HepG2 (cell line): ENCODE data around the gene ZBTB26. TPM values are rescaled to one million over a fixed set of nuclear protein-coding genes. Genes with fewer than 3 reads are reported as not detected.
A peak's percentile ranks its signal among the peaks of the same experiment; 100 is the strongest.

Experiments
- CHD4 ChIP-seq: fragments of 200-600 bp; sonication (generic); IDR thresholded peaks from 2 replicates; pipeline ENCODE4 v1.7.0; 2017; ENCODE audit warnings: mild to moderate bottlenecking, low read length, borderline replicate concordance
- ETV6 ChIP-seq: sonication (generic); formaldehyde crosslinking; conservative IDR thresholded peaks from 2 replicates; pipeline ENCODE4 v1.4.0; 2020; ENCODE audit warnings: missing genetic modification reagents
- HNRNPH1 ChIP-seq: fragments of 200-400 bp; formaldehyde crosslinking; optimal IDR thresholded peaks from 2 replicates; pipeline ENCODE3; 2017; ENCODE audit warnings: mild to moderate bottlenecking, low read depth, low read length
- NAIF1 ChIP-seq: sonication (generic); formaldehyde crosslinking; IDR thresholded peaks from 2 replicates; pipeline ENCODE4 v1.5.0; 2020; ENCODE audit warnings: mild to moderate bottlenecking, missing genetic modification reagents, borderline replicate concordance
- XRCC5 ChIP-seq: fragments of 200-400 bp; formaldehyde crosslinking; optimal IDR thresholded peaks from 2 replicates; pipeline ENCODE3; 2017; ENCODE audit warnings: mild to moderate bottlenecking, low read length
- YY1 ChIP-seq: IDR thresholded peaks from 2 replicates; pipeline ENCODE4 v1.6.1; 2011; ENCODE audit warnings: low read length, low read depth, moderate library complexity, mild to moderate bottlenecking; ENCODE audit not compliant: insufficient read depth, insufficient replicate concordance
- ZBTB42 ChIP-seq: sonication (generic); formaldehyde crosslinking; IDR thresholded peaks from 2 replicates; pipeline ENCODE4 v1.5.0; 2020; ENCODE audit warnings: mild to moderate bottlenecking, missing genetic modification reagents
- ZNF274 ChIP-seq: sonication (generic); formaldehyde crosslinking; IDR thresholded peaks from 2 replicates; pipeline ENCODE4 v1.5.1; 2020; ENCODE audit warnings: mild to moderate bottlenecking, missing genetic modification reagents
- ZNF282 ChIP-seq: fragments of 450-650 bp; IDR thresholded peaks from 2 replicates; pipeline ENCODE4 v1.6.1; 2018; ENCODE audit not compliant: partially characterized antibody
- ZNF496 ChIP-seq: sonication (generic); formaldehyde crosslinking; IDR thresholded peaks from 2 replicates; pipeline ENCODE4 v1.8.1; 2023; ENCODE audit warnings: mild to moderate bottlenecking, moderate library complexity, missing genetic modification reagents; ENCODE audit not compliant: insufficient replicate concordance
- ZNF709 ChIP-seq: sonication (generic); formaldehyde crosslinking; IDR thresholded peaks from 2 replicates; pipeline ENCODE4 v1.5.0; 2020; ENCODE audit warnings: mild to moderate bottlenecking, missing genetic modification reagents
- ZNF780A ChIP-seq: sonication (generic); formaldehyde crosslinking; IDR thresholded peaks from 2 replicates; pipeline ENCODE4 v1.8.0; 2022; ENCODE audit warnings: mild to moderate bottlenecking, missing genetic modification reagents, moderate library complexity
- ZSCAN22 ChIP-seq: sonication (generic); formaldehyde crosslinking; IDR thresholded peaks from 2 replicates; pipeline ENCODE4 v1.4.0; 2020; ENCODE audit warnings: mild to moderate bottlenecking, missing genetic modification reagents
- polyA plus RNA-seq, 8 experiments: library from polyadenylated mRNA; depleted of rRNA in 3 of 8; stranded (reverse) in 7 of 8; unstranded in 1 of 8; fragments of >200 nt; fragmentation: Illumina TruSeq in 4 of 8; extraction: Trizol in 4 of 8; gene quantifications; 2 replicates each; pipeline versions ENCODE4 v1.2.1 to v1.2.3, GENCODE V29; 2011 to 2016; ENCODE audit warnings: low read depth in 4 of 8, missing spikeins in 1 of 8, mixed read lengths in 1 of 8; ENCODE audit not compliant: insufficient read depth in 1 of 8
- total RNA-seq, 5 experiments: library from RNA; depleted of rRNA; stranded (reverse); fragments of >200 nt; fragmentation: Illumina TruSeq; extraction: Trizol; gene quantifications; 2 replicates each; pipeline ENCODE4 v1.2.3, GENCODE V29; 2016; ENCODE audit warnings: low read depth in 1 of 5
- TF ChIP-seq, protein P1 (sequence below): sonication (generic); formaldehyde crosslinking; IDR thresholded peaks from 2 replicates; pipeline ENCODE4 v1.4.0; 2020; ENCODE audit warnings: mild to moderate bottlenecking, missing genetic modification reagents
- TF ChIP-seq, protein P2 (sequence below): sonication (generic); formaldehyde crosslinking; IDR thresholded peaks from 2 replicates; pipeline ENCODE4 v1.5.0; 2020; ENCODE audit warnings: mild to moderate bottlenecking, missing genetic modification reagents, borderline replicate concordance
- TF ChIP-seq, protein P3 (sequence below): IDR thresholded peaks from 2 replicates; pipeline ENCODE4 v1.4.0; 2020; ENCODE audit warnings: mild to moderate bottlenecking, missing genetic modification reagents
- TF ChIP-seq, protein P4 (sequence below): sonication (generic); formaldehyde crosslinking; IDR thresholded peaks from 2 replicates; pipeline ENCODE4 v1.8.0; 2022; ENCODE audit warnings: mild to moderate bottlenecking, missing genetic modification reagents, moderate library complexity

The ZBTB26 gene
- total and polyA plus RNA-seq, 2 of the 13 experiments (the other 11 are each of a cell fraction or from before 2014, with no cell fraction given) = 4.5 to 8.6 TPM

DNA sequence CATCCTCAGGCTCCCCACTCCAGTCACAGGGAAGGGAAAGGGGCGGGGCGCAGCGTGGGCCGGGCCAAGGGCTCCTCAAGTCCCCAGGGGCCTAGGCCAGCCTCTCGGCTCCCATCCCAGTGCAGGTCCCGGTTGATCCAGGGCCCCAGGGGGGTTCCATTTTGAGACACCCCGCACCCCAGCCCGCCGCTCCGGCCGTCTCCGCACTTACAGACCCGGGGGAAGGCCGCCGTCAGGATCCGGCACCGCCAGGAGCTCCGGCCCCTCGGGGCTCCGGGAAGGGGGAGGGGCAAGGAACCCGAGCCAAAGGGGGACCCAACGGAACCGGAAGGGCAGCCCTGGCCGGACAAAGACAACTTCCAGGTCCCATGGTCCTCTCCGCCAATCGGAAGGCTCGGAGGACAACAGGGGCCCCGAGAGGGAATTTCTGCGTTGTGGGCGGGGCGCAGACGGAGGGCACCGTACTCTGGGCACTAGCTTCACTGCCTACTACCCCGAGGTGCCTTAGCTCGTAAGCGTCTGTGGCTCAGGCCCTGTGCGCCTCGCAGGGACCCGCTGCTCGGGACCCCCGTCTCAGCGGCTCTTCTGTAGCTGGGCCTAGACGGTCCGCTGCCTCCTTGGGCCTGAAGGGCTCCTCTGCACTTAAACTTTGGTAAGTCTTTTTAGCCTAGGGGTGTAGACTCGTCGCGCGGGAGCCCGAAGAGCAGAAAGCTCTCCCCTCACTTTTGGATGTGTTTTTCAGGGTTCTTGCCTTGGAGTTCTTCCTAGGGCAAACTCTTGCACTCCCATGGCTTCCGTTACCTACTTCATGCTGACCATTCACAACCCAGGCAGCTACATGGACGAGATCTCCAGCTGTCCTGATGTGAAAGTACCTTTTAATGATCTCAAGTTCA, at the start of gene ZBTB26 (continued):
- TF ChIP-seq, protein P1, sequence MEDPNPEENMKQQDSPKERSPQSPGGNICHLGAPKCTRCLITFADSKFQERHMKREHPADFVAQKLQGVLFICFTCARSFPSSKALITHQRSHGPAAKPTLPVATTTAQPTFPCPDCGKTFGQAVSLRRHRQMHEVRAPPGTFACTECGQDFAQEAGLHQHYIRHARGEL (CRISPR knock-in tag) = no peak
- TF ChIP-seq ZNF709 (no peak), NAIF1 (CRISPR knock-in tag) (0 out of 2 replicates have a peak, but pooled peaks have one; percentile 19), XRCC5 (peak; percentile 84), ETV6 (CRISPR knock-in tag) (no peak), ZSCAN22 (CRISPR knock-in tag) (no peak; the same call in 1 of the 2 replicates), ZNF780A (no peak), ZNF496 (CRISPR knock-in tag) (no peak), ZBTB42 (no peak), CHD4 (no peak), ZNF282 (no peak), HNRNPH1 (no peak), ZNF274 (CRISPR knock-in tag) (no peak), YY1 (peak; percentile 70)
- TF ChIP-seq, protein P2, sequence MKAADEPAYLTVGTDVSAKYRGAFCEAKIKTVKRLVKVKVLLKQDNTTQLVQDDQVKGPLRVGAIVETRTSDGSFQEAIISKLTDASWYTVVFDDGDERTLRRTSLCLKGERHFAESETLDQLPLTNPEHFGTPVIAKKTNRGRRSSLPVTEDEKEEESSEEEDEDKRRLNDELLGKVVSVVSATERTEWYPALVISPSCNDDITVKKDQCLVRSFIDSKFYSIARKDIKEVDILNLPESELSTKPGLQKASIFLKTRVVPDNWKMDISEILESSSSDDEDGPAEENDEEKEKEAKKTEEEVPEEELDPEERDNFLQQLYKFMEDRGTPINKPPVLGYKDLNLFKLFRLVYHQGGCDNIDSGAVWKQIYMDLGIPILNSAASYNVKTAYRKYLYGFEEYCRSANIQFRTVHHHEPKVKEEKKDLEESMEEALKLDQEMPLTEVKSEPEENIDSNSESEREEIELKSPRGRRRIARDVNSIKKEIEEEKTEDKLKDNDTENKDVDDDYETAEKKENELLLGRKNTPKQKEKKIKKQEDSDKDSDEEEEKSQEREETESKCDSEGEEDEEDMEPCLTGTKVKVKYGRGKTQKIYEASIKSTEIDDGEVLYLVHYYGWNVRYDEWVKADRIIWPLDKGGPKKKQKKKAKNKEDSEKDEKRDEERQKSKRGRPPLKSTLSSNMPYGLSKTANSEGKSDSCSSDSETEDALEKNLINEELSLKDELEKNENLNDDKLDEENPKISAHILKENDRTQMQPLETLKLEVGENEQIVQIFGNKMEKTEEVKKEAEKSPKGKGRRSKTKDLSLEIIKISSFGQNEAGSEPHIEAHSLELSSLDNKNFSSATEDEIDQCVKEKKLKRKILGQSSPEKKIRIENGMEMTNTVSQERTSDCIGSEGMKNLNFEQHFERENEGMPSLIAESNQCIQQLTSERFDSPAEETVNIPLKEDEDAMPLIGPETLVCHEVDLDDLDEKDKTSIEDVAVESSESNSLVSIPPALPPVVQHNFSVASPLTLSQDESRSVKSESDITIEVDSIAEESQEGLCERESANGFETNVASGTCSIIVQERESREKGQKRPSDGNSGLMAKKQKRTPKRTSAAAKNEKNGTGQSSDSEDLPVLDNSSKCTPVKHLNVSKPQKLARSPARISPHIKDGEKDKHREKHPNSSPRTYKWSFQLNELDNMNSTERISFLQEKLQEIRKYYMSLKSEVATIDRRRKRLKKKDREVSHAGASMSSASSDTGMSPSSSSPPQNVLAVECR = peak; percentile 92
- TF ChIP-seq, protein P3, sequence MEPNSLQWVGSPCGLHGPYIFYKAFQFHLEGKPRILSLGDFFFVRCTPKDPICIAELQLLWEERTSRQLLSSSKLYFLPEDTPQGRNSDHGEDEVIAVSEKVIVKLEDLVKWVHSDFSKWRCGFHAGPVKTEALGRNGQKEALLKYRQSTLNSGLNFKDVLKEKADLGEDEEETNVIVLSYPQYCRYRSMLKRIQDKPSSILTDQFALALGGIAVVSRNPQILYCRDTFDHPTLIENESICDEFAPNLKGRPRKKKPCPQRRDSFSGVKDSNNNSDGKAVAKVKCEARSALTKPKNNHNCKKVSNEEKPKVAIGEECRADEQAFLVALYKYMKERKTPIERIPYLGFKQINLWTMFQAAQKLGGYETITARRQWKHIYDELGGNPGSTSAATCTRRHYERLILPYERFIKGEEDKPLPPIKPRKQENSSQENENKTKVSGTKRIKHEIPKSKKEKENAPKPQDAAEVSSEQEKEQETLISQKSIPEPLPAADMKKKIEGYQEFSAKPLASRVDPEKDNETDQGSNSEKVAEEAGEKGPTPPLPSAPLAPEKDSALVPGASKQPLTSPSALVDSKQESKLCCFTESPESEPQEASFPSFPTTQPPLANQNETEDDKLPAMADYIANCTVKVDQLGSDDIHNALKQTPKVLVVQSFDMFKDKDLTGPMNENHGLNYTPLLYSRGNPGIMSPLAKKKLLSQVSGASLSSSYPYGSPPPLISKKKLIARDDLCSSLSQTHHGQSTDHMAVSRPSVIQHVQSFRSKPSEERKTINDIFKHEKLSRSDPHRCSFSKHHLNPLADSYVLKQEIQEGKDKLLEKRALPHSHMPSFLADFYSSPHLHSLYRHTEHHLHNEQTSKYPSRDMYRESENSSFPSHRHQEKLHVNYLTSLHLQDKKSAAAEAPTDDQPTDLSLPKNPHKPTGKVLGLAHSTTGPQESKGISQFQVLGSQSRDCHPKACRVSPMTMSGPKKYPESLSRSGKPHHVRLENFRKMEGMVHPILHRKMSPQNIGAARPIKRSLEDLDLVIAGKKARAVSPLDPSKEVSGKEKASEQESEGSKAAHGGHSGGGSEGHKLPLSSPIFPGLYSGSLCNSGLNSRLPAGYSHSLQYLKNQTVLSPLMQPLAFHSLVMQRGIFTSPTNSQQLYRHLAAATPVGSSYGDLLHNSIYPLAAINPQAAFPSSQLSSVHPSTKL (CRISPR knock-in tag) = peak; percentile 59
- TF ChIP-seq, protein P4, sequence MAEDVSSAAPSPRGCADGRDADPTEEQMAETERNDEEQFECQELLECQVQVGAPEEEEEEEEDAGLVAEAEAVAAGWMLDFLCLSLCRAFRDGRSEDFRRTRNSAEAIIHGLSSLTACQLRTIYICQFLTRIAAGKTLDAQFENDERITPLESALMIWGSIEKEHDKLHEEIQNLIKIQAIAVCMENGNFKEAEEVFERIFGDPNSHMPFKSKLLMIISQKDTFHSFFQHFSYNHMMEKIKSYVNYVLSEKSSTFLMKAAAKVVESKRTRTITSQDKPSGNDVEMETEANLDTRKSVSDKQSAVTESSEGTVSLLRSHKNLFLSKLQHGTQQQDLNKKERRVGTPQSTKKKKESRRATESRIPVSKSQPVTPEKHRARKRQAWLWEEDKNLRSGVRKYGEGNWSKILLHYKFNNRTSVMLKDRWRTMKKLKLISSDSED (CRISPR knock-in tag) = no peak
